Superior temporal gyrus (tissue), 1 donor: ENCODE measurements around the gene PLA2G12A.

Experiments
- DNase-seq: peaks from one replicate; pipeline ENCODE4 v3.0.0-alpha.2; 2016; ENCODE audit errors: extremely low spot score

Gene PLA2G12A

GRCh38 chr4:109729718-109730618, at the start of gene PLA2G12A:
Gene PLA2G12A, minus strand, starts transcription at chr4:109730070. Its CDS starts 261 bp downstream, at chr4:109729809.
- peak; percentile 60 for DNase-seq

DNA sequence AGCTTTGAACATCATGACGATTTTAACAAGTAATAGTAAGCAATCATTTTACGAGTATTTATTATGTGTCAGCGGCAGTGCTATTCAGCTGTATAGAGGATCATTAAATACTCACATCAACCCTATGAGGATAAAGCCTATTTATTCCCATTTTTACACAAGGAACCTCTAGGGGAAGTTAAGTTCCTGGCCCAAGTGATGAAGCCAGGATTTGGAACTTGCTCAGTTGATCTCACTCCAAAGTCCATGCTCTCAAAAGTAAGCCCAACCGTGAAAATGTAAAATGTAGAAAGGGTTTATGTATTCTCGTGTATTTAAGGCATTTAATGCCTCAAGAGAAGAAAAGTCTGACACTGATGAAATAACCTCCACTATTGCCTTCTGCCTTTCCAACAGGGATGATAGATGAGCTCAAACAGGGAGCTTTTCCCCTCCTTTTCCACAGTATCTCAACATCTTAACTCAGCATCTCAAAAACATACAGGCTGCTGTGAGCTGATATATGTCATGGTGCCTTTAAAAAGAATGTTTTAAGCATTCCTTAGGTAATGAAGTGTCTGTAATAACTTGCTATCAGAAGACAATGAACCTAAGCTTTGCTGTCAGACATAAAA, 35.0 kb upstream of the PLA2G12A start:
- no peak for DNase-seq

DNA sequence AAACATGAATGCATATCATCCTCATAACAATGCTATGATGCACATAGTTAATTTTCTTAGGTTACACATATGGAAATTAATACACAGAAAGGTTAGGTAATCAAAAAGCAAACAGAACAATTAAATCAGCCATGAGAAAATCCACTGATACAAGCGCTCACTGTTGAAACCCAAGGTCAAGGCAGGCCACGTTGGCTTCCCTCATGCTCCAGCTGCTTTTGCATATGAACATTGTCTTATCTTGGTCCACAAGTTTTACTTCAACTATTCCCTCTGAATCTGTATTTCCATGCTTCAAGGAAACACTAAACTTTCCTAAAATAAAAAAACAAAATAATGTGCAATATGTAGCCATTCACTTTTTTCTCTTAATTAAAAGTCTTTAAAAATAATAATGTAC, 34.5 kb upstream of the PLA2G12A start:
- no peak for DNase-seq

DNA sequence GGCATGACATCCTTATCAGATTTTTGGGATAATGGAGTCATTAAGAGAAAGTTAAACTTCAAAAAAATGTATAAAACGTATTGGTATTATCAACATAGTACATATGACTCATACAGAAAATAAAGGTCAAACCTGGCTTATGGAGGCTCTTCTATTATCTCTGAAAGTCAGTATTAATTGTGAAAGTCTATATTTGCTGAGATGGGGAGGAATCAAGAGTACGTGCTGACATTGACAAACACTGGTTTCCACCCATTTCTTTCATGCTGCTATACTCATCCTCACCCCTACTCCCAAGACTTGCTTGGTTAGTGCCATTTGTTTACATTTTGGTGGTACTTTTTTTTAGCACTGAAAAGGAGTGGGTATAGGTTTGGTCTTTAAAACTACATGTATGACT, 30.8 kb upstream of the PLA2G12A start:
- DNase-seq: no peak

DNA sequence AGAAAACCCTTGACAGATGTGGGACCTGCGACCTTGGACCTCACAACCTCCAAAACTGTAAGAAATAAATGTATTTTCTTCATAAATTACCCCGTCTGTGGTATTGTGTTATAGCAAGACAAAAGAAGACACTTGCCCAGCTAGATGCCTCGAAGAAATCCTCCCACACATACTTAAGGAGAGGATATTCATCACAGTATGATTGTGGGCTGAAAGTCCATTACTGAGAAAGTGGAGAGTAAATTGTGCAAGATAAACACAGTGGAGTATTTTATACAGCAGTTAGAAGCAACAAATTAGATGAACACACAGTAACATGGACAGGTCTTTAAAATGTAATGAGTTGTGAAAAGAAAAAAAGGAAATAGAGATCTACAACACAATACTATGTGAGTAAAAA, 25.8 kb upstream of the PLA2G12A start:
- no peak for DNase-seq

DNA sequence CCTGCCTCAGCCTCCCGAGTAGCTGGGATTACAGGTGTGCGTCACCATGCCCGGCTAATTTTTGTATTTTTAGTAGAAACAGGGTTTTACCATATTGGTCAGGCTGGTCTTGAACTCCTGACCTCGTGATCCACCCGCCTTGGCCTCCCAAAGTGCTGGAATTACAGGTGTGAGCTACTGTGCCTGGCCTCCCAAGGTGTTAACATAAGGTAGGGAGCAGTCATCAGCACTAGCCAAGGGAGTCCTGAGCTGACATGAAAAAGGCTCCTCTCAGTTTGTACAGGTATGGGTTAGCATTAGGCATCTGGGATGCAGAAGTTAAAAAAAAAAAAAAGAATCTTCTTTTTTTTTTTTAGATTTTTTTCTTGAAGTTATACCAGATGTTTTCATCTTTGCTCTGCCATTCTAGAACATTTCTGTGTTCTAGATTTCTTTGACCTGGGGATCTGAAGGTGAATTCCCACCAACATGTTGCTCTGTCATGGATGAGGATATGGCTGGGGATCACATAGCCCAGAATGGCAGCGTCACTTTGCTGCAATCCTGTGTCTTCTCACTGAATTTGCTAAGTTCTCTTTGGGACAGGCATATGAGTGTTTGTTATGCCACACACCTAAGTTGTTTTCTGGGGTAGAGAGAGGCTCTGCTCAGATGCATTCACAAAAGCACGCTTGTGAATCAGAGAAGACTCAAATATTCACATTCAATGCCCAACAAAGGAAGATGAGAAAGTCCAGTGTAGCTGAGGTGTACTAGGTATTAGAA, 24.4 kb upstream of the PLA2G12A start:
- no peak for DNase-seq

DNA sequence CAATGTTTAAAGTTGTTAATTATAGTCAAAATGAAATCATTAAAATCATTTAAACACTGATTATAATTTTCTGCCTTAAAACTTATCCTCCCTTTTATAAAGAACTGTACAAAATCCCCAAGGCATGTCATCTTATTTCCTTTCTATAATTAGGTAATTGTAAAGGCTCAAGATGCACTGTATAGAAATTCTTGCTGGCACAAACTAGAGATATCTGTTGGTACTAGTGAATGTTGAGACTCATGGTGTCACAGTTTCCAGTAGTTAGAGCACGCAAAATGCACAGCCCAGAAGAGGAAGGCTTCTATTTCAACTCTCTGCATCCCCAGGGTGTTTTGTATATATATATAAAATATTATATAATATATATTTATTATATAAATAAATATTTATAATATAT, 22.7 kb upstream of the PLA2G12A start:
- no peak for DNase-seq

DNA sequence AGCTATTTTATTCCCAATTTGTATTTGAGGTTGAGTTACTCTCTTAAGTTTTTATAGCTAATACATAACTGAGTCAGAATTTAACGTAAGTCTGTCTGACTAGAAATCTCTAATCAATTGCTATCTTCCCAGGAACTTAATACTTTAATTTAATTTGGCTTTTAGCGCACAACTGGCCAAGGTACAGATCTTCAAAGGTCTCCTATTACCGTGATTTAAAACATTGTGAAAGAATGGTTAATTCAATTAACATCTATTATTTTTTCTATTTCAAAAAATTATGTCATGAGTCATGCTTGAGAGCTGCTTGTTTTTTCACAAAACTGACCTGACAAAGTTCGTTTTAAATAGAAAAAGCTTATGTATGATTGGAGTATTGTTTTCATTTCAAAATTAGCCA, 22.0 kb upstream of the PLA2G12A start:
- DNase-seq: no peak

DNA sequence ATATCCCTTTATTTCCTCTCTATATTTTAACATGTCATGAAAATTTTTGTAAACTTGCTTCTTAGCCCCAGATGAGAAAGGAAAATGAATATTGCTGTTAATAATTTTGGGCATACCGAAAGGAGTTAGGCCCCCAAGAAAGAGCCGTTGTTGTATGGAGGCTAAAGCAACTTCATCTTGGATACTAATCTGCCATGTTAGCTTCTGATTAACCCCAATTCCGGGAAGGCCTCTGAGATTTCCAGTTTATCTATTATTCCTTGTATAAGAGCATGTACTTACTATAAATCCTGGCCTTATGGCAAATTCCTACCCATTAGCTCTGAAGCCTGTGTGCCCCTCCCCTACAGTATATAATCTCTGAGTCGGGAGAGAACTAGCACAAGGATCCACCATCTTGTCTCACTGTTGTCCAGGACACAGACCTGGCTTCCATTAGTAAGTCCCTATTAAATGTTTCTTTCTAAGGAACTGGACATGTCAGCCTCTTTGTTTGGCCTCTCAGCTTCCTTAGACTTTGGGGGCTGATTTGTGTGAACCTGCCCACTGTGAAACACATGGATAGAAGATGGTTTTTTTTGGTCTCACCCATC, 20.9 kb upstream of the PLA2G12A start:
- no peak for DNase-seq

- no peak for DNase-seq
These were observed 19.7 kb upstream of the PLA2G12A start for GRCh38 chr4:109749388-109750082.

DNA sequence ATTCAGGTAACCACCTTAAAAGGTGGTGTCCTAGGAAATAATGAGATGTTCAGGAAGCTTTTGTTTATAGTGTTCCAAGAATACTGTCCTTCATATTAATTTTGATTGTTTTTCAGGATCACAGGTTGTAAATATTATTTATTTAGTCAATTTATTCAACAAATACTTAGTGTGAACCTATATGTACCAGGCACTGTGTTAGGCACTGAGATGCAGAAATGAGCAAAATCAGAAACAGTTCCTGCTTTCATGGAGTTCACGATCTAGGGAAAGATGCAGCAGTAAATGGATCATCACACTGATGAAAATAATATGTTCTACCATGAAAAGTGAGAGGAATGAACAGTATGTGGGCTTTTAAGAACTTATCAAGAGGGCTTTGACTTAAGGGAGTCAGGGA, 18.2 kb upstream of the PLA2G12A start:
- DNase-seq: no peak

GRCh38 chr4:109746728-109747127, 16.9 kb upstream of the PLA2G12A start:
- DNase-seq: no peak

DNA sequence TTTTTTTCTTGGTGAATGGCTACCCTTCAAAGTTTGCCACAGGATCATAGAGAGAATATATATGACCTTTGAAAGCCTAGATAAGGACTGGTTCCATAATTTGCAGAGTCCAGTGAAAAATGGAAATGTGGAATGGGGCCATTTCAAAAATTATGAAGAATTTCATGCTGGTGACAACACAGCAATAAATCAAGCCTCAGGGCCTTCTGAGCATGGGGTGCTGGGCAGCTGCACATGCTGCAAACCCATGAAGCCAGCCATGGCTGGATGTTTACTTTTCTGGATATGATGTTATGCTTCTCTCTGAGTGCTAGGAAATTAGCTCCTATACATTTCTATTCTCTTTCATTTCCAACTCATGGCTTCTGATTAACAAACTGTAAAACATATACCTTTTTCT, 16.0 kb upstream of the PLA2G12A start:
- no peak for DNase-seq

GRCh38 chr4:109739547-109739946, 9.7 kb upstream of the PLA2G12A start:
- no peak for DNase-seq

DNA sequence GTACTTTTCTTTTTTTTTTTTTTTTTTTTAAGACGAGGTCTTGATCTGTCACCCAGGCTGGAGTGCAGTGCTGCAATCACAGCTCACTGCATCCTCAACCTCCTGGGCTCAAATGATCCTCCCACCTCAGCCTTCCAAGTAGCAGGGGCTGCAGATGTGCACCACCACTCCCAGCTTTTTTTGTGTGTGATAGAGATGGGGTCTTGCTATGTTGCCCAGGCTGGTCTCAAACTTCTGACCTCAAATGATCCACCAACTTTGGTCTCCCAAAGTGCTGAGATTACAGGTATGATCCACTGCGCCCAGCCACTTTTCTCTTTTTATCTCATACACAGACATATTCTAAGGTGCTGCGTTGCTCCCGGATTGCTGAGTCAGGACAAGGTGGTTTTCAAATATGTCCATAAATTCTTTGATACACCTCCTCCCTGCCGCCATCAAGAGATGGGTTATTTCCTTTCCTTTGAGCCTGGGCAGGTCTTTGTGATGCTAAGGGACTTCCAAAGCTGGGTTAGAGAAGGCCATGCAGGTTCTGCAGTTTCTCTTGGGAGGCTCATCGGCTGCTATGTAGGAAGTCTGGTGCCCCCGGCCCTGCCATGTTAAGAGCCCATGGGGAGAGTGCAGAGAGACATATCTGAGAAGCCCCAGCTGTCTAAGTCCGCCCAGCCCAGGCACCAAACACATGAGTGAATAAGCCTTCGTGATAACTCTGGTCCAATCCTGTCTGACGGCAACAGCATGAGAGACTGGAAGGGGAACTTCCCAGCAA, 8.4 kb upstream of the PLA2G12A start:
- DNase-seq: no peak

- no peak for DNase-seq
These were observed 5.9 kb upstream of the PLA2G12A start for GRCh38 chr4:109735566-109736365.

GRCh38 chr4:109733728-109734127, 3.9 kb upstream of the PLA2G12A start:
- no peak for DNase-seq

DNA sequence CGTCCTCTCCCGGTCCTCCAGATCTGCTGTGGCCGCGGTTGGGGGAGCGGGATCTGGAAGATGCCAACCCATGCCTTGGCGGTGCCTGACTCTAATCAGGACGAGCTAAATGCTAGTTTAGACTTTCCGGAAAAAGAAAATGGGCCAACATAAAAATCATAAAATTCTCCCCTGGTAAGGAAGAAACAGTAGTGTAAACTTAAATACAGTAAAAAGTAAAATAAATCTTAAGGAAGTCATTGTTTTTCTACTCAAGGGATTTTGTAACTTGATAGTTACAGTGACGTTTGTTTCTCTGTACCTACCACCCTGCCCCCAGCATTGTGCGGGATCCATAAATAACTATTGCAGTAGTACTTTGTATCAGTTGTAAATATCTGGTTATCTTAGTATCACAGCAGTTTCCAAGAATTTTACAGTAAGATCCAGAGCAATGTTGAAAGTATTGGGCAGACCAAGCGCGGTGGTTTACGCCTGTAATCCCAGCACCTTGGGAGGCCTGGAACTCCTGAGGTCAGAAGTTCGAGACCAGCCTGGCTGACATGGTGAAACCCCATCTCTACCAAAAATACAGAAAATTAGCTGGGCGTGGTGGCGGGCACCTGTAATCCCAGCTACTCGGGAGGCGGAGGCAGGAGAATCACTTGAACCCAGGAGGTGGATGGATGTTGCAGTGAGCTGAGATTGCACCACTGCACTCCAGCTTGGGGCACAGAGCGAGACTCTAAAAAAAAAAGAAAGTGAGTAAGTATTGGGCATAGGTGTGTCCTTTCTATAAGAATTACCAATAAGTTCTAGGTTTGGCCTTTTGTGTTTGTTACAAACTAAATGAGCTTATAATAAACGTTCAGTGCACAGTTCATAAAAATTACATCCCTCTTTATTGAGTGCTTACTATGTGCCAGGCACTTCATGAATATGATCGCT, 1.0 kb upstream of the PLA2G12A start:
- DNase-seq: peak; percentile 55
